ENCODE measurements around the gene SWAP70.

- no peak for TF ChIP-seq CTCF (conservative IDR thresholded peaks at IDR 0.05; ENCODE audit: low read length)
- no peak for TF ChIP-seq EZH2phosphoT487 (IDR thresholded peaks at IDR 0.05; ENCODE audit: borderline replicate concordance)
These were observed 58.1 kb downstream of the SWAP70 start for GRCh38 chr11:9722023-9722422.
